SK-N-MC (cell line): Measurements from ENCODE around the gene CEP250.
"Not testable (repeated sequence)": the region's sequence is repeated elsewhere in the genome, so short reads cannot be mapped to it uniquely, and the experiment has no call there.

Experiments used
- EZH2 ChIP-seq: fragments of 200-600 bp; sonication (generic); IDR thresholded peaks from one replicate; pipeline ENCODE4 v1.6.1; 2017; ENCODE audit warnings: antibody characterized with exemption
- FOXP2 ChIP-seq: optimal IDR thresholded peaks from 2 replicates; pipeline ENCODE3; 2011; ENCODE audit warnings: mild to moderate bottlenecking, moderate library complexity; ENCODE audit not compliant: insufficient read depth; ENCODE audit errors: extremely low read length, control extremely low read depth

GRCh38 chr20:35555461-35555860, 100.1 kb downstream of the CEP250 start:
- not testable (repeated sequence) for TF ChIP-seq EZH2, FOXP2
